HFF-Myc (cell line): ENCODE data around the gene CEND1.

Experiments
- DNase-seq: peaks from one replicate; pipeline ENCODE4 v3.0.0-alpha.2; 2011; ENCODE audit warnings: low read depth; ENCODE audit errors: extremely low read depth
- H3K4me3 ChIP-seq: replicated peaks from 2 replicates; pipeline ENCODE4 v1.5.1; 2011; ENCODE audit warnings: low read depth, mild to moderate bottlenecking, control low read depth, low read length
- CTCF ChIP-seq: IDR thresholded peaks from 2 replicates; pipeline ENCODE4 v1.5.1; 2012; ENCODE audit warnings: mild to moderate bottlenecking, low read depth, low read length, control low read depth; ENCODE audit errors: missing control alignments

CEND1 gene

GRCh38 chr11:761526-762108 is 28.3 kb downstream of the CEND1 start:
- no peak for DNase-seq
- no peak for TF ChIP-seq CTCF
- H3K4me3 ChIP-seq: no peak overlapping the region

GRCh38 chr11:760236-760635 is 29.7 kb downstream of the CEND1 start:
- H3K4me3 ChIP-seq: no peak overlapping the region
- no peak for TF ChIP-seq CTCF
- no peak for DNase-seq

GRCh38 chr11:749731-750130 is 40.2 kb downstream of the CEND1 start:
- TF ChIP-seq CTCF: no peak
- no peak overlapping the region for H3K4me3 ChIP-seq
- no peak for DNase-seq

- no peak for DNase-seq
- TF ChIP-seq CTCF: no peak
- H3K4me3 ChIP-seq: peak overlapping the region; percentile 88
Measured at GRCh38 chr11:748007-748359, 41.9 kb downstream of the CEND1 start.

- DNase-seq: peak; percentile 33
- peak within 1 kb of the TSS; percentile 88 for H3K4me3 ChIP-seq
- no peak for TF ChIP-seq CTCF
Measured at GRCh38 chr11:747158-748006, 42.5 kb downstream of the CEND1 start, which contains the start of gene TALDO1. TSS of gene TALDO1 (plus strand) at chr11:747464. CDS start at chr11:747482, 18 bp downstream.

GRCh38 chr11:746289-747157 is 43.4 kb downstream of the CEND1 start:
- no peak for TF ChIP-seq CTCF
- H3K4me3 ChIP-seq: peak overlapping the region; percentile 88
- no peak for DNase-seq
